Measurements from ENCODE around the gene OR8D2.

DNA sequence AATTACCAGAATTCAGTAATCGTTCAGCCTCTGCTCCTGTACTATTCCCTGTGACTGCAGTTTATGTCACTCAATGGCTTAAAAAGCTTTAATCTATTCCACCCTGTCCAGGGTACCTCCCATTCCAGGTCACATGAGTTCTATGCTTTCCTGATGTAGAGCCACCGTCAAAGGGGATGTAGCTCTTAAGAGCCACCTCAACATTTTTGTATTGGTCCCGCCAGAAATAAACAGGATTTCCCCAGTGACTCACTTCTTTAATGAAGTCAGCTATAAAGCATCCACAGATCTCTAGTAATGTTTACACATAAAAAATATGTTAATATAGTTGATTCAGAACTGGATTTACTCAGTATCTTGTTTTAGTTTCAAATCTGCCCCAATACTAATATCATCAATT lies 4.9 kb downstream of the OR8D2 start:
- TF ChIP-seq, protein P1, sequence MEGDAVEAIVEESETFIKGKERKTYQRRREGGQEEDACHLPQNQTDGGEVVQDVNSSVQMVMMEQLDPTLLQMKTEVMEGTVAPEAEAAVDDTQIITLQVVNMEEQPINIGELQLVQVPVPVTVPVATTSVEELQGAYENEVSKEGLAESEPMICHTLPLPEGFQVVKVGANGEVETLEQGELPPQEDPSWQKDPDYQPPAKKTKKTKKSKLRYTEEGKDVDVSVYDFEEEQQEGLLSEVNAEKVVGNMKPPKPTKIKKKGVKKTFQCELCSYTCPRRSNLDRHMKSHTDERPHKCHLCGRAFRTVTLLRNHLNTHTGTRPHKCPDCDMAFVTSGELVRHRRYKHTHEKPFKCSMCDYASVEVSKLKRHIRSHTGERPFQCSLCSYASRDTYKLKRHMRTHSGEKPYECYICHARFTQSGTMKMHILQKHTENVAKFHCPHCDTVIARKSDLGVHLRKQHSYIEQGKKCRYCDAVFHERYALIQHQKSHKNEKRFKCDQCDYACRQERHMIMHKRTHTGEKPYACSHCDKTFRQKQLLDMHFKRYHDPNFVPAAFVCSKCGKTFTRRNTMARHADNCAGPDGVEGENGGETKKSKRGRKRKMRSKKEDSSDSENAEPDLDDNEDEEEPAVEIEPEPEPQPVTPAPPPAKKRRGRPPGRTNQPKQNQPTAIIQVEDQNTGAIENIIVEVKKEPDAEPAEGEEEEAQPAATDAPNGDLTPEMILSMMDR (conservative IDR thresholded peaks at IDR 0.05; ENCODE audit: low read depth, low read length) = no peak
- no peak for TF ChIP-seq CEBPB (IDR thresholded peaks at IDR 0.05; ENCODE audit: low read depth, low read length)

Measured in IMR-90 (cell line).